ENCODE measurements around the gene ANP32B. TPM values are rescaled to one million over a fixed set of nuclear protein-coding genes. Genes with fewer than 3 reads are reported as not detected.

Gene ANP32B
- total and polyA plus RNA-seq, 2 experiments from 2014 or later = 13.1 to 114 TPM

- H3K27ac ChIP-seq (ENCODE audit: low read depth) = no peak overlapping the region
- no peak overlapping the region for H3K27ac Mint-ChIP-seq
- no peaks in the 10 kb centered on the region for H3K9me3 Mint-ChIP-seq
Measured at GRCh38 chr9:97958812-97959511, 24.2 kb upstream of the ANP32B start.

More at GRCh38 chr9:97958812-97959511, 24.2 kb upstream of the ANP32B start:
- Mint-ChIP-seq H3K4me3 (no peak overlapping the region), H3K27me3 (ENCODE audit: insufficient read depth, low read depth, poor library complexity) (peaks cover 2% of the 10 kb centered on the region), H3K4me1 (no peaks in the 10 kb centered on the region), H3K36me3 (ENCODE audit: low read depth) (no peaks in the 10 kb centered on the region)
- H3K4me3 ChIP-seq = no peak overlapping the region
- TF ChIP-seq JUNB (IDR thresholded peaks at IDR 0.05; ENCODE audit: unreplicated experiment) = no peak
- TF ChIP-seq ETS1 (IDR thresholded peaks at IDR 0.05) = no peak
- no peak for TF ChIP-seq REST (IDR thresholded peaks at IDR 0.05; ENCODE audit: unreplicated experiment)
- no peak for TF ChIP-seq EZH2phosphoT487 (IDR thresholded peaks at IDR 0.05; ENCODE audit: unreplicated experiment)
- TF ChIP-seq ZNF114 (CRISPR knock-in tag; IDR thresholded peaks at IDR 0.05) = no peak
- no peak for TF ChIP-seq ZNF331 (CRISPR knock-in tag; IDR thresholded peaks at IDR 0.05; ENCODE audit: low read depth)
- TF ChIP-seq CREB1 (CRISPR knock-in tag; IDR thresholded peaks at IDR 0.05; ENCODE audit: low read depth) = no peak
- no peaks in the 10 kb centered on the region for H3K4me1 ChIP-seq (ENCODE audit: insufficient read depth)
- H3F3A ChIP-seq (replicated peaks; ENCODE audit: low read depth) = no peaks in the 10 kb centered on the region
- H3K4me2 ChIP-seq = no peak overlapping the region
- 0 out of 2 replicates have a peak, but pooled peaks cover 2% of the 10 kb centered on the region for H4K20me1 ChIP-seq (replicated peaks; ENCODE audit: insufficient read depth)
- no peaks in the 10 kb centered on the region; the same call in 1 of the 2 replicates for H3K27me3 ChIP-seq (ENCODE audit: insufficient read depth)
- no peak overlapping the region for H2AFZ ChIP-seq
- no peaks in the 10 kb centered on the region for H3K79me2 ChIP-seq (replicated peaks; ENCODE audit: insufficient read depth)
- DNase-seq (ENCODE audit: low spot score) = no peak
- no peak for ATAC-seq
- H3K36me3 ChIP-seq (ENCODE audit: insufficient read depth) = no peaks in the 10 kb centered on the region
- H3K9me2 ChIP-seq (ENCODE audit: insufficient read depth) = no peaks in the 10 kb centered on the region

Measured in GM23338 (cell line).